Measurements from ENCODE around the gene COL27A1.

Gene COL27A1

GRCh38 chr9:114156657-114157421 is 1.5 kb downstream of the COL27A1 start:
- DNase-seq (ENCODE audit: low read depth), result peak; percentile 85
- H3K4me3 ChIP-seq (ENCODE audit: low read length), result peak overlapping the region; percentile 59
- peak; percentile 19 for TF ChIP-seq CTCF (IDR thresholded peaks at IDR 0.05; ENCODE audit: insufficient read depth, low read depth, low read length, missing control alignments)

- no peak for TF ChIP-seq CTCF (IDR thresholded peaks at IDR 0.05; ENCODE audit: insufficient read depth, low read depth, low read length, missing control alignments)
- H3K4me3 ChIP-seq (ENCODE audit: low read length), result no peak overlapping the region
- peak; percentile 84 for DNase-seq (ENCODE audit: low read depth)
These were observed 2.3 kb downstream of the COL27A1 start for GRCh38 chr9:114157516-114158176.

- TF ChIP-seq CTCF (IDR thresholded peaks at IDR 0.05; ENCODE audit: insufficient read depth, low read depth, low read length, missing control alignments), result no peak
- no peak overlapping the region for H3K4me3 ChIP-seq (ENCODE audit: low read length)
- no peak for DNase-seq (ENCODE audit: low read depth)
These were observed 3.3 kb downstream of the COL27A1 start for GRCh38 chr9:114158482-114159130.

- H3K4me3 ChIP-seq (ENCODE audit: low read length), result no peak overlapping the region
- no peak for DNase-seq (ENCODE audit: low read depth)
- no peak for TF ChIP-seq CTCF (IDR thresholded peaks at IDR 0.05; ENCODE audit: insufficient read depth, low read depth, low read length, missing control alignments)
These were observed 4.4 kb downstream of the COL27A1 start for GRCh38 chr9:114159691-114160090.

- no peak overlapping the region for H3K4me3 ChIP-seq (ENCODE audit: low read length)
- no peak for DNase-seq (ENCODE audit: low read depth)
- no peak for TF ChIP-seq CTCF (IDR thresholded peaks at IDR 0.05; ENCODE audit: insufficient read depth, low read depth, low read length, missing control alignments)
These were observed 6.2 kb downstream of the COL27A1 start for GRCh38 chr9:114161513-114161912.

- H3K4me3 ChIP-seq (ENCODE audit: low read length), result no peak overlapping the region
- DNase-seq (ENCODE audit: low read depth), result peak; percentile 40
- no peak for TF ChIP-seq CTCF (IDR thresholded peaks at IDR 0.05; ENCODE audit: insufficient read depth, low read depth, low read length, missing control alignments)
These were observed 8.2 kb downstream of the COL27A1 start for GRCh38 chr9:114163517-114163951.

All from epithelial cell of esophagus (primary cell).